ENCODE results near the gene PRTN3.
"Not testable (repeated sequence)": the region's sequence is repeated elsewhere in the genome, so short reads cannot be mapped to it uniquely, and the experiment has no call there.

PRTN3 gene

DNA sequence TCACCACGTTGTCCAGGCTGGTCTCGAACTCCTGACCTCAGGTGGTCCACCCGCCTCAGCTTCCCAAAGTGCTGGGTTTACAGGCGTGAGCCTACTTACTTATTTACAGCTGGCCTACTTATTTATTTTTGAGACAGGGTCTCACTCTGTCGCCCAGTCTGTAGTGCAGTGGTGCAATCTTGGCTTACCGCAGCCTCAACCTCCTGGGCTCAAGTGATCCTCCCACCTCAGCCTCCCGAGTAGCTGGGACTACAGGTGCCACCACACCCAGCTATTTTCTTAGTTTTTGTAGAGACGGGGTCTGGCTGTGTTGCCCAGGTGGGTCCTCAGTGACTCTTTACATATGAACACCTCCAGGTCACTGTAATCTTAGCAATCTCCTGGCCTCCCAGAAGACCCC is 8.4 kb downstream of the PRTN3 start:
- DNase-seq, result not testable (repeated sequence)

DNA sequence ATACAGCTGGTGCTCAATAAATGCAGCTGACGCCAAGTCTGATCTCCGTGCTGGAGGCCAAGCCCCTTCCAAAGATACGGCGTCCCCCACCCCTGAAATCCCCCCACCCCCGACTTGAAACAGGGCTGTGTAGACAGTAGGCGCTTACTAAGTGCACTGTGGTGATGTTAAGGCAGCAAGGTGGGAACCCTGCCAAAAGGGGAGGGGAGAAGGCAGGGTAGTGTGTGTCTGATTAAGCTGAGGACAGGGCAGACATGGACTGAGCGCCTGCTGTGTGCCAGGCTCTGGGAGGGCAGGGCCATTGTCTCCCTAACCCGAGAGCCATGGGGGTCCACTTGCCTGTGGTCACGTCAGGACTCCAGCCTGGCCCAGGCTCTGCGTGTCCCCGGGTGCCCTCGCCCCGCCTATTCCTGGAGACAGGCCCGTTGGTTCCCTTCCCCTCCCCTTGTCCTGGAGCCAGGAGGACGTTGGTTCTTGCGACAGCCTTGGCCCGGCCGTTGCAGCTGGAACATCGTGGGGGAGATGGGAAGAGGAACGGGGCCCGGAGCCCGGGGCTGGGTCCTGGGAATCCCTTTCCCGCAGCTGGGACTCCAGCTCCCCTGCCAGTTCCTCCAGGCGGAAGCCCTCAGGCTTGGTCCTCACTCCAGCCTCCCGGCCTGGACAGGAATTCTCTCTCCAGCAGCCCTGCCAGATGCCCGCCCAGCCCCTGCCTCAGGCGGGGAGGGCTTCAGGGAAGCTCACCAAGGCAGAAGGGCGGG is 9.6 kb downstream of the PRTN3 start:
- DNase-seq, result peak; percentile 85

- DNase-seq, result no peak
These were observed 10.2 kb downstream of the PRTN3 start for GRCh38 chr19:850979-851335.

- DNase-seq, result no peak
These were observed 11.6 kb downstream of the PRTN3 start, which contains the start of gene ELANE for GRCh38 chr19:852136-853013. Gene ELANE, plus strand, starts transcription at chr19:852303. Its CDS starts 26 bp downstream, at chr19:852329.

DNA sequence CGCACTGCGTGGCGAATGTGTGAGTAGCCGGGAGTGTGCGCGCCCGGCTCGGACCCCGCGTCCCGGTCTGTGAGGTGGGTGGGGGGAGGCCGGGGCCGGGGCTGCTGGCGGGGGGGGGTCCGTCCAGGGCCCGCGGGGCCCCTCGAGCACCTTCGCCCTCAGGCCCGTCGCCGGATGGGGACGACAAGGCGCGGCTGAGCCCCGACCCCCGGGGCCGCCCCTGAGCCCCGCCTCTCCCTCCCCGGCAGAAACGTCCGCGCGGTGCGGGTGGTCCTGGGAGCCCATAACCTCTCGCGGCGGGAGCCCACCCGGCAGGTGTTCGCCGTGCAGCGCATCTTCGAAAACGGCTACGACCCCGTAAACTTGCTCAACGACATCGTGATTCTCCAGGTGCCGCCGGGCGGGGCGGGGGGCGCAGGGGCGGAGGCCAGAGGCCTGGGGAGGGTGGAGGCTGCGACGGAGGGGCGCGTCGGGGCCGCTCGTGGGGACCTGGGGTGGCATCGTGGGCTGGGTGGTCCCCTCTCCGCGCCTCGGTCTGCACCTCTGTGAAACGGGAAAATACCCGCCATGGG is 12.3 kb downstream of the PRTN3 start:
- DNase-seq, result no peak

DNA sequence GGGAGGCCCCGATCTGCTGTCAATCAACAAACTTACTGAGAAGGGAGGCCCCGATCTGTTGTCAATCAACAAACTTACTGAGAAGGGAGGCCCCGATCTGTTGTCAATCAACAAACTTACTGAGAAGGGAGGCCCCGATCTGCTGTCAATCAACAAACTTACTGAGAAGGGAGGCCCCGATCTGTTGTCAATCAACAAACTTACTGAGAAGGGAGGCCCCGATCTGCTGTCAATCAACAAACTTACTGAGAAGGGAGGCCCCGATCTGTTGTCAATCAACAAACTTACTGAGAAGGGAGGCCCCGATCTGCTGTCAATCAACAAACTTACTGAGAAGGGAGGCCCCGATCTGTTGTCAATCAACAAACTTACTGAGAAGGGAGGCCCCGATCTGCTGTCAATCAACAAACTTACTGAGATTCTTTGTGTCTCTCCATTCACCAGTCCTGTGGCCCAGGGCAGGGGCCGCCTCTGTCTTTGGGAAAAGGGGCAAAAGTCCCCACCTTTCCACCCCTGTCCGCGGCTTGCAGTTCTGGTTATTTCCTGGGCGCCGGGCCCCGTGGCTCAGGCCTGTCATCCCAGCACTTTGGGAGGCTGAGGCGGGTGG is 12.9 kb downstream of the PRTN3 start:
- DNase-seq, result not testable (repeated sequence)

DNA sequence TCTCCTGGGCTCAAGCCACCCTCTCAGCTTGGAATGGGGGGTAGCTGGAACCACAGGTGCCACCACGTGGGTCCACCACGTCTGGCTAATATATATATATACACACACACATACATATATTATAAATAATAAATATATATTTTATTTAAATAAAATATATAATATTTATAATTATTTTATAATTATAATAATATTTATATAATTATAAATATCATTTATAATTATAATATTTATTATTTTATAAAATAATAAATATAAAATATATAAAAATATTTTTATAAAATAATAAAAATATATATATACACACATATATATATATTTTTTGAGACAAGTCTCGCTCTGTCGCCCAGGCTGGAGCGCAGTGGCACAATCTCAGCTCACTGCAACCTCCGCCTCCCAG is 13.8 kb downstream of the PRTN3 start:
- no peak for DNase-seq

GRCh38 chr19:855142-855541 is 14.3 kb downstream of the PRTN3 start:
- DNase-seq, result no peak

DNA sequence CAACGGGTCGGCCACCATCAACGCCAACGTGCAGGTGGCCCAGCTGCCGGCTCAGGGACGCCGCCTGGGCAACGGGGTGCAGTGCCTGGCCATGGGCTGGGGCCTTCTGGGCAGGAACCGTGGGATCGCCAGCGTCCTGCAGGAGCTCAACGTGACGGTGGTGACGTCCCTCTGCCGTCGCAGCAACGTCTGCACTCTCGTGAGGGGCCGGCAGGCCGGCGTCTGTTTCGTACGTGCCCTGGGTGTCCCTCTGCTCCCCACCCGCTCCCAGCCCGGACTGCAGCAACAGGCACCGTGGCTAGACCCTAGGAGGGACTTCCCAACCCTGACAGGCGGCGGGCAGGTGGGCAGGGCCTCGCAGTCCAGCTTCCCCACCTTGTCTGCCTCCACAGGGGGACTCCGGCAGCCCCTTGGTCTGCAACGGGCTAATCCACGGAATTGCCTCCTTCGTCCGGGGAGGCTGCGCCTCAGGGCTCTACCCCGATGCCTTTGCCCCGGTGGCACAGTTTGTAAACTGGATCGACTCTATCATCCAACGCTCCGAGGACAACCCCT is 14.8 kb downstream of the PRTN3 start:
- DNase-seq, result no peak

DNA sequence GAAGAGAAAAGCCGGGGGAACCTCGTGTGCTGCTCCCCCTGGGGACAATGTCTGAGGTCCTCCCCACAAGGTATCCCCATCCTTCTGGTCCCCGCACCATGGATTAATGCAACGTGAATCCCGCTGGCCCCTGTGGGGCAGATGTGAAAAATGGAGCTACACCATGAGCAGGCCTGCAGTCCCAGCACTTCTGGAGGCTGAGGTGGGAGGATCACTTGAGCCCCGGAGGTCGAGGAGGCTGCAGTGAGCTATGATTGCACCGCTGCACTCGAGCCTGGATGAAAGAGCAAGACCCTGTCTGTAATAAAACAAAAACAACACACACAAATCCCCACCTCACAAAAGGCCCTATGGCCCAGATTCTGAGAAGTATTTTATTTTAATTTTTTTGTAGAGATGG is 17.5 kb downstream of the PRTN3 start:
- no peak for DNase-seq

DNA sequence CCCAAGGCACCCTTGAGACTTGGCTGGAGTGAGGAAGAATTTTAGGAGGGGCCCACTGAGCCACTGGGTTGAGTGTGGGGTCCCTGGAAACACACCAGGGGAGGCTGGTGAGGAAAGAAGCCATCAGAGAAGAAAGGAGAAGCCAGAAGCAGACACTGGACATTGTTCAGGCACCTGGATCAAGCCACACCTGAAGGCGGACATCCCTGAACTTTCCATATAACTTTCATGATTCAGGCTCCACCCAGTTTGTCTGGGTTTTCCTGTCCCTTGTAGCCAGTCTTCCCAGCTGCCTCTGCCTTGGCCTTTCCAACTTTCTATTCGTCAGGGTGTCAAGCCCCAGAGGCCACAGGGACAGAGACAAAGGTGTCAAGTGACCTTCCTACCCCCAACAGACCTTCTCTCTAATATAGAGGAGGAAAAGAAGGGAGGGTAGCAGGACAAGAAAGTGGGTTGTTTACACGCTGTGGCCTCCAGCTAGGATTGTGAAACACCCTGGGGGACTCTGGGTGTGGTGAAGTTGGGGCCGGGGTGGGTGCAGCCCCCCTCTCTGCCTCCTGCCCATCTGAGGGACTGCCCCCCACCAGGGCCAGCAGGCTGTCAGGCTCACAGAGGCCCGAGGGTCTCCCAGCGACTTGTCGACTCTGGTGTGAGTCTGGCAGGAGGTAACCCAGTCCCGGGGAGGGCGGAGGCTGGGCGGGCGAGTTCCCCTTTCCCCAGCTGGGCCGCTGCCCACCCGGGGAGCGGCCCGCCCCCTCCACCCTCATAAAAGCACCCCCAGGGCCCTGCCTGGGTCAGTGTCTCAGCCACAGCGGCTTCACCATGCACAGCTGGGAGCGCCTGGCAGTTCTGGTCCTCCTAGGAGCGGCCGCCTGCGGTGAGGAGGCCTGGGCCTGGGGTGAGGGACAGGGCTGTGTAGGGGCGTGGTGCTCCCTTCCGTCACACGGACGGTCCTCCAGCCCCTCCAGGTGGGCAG is 18.4 kb downstream of the PRTN3 start, which contains the start of gene CFD:
TSS of gene CFD (plus strand) at position 797 of the 976 bp plus-strand sequence. CDS start at position 823, 26 bp downstream.
- DNase-seq, result peak; percentile 33

DNA sequence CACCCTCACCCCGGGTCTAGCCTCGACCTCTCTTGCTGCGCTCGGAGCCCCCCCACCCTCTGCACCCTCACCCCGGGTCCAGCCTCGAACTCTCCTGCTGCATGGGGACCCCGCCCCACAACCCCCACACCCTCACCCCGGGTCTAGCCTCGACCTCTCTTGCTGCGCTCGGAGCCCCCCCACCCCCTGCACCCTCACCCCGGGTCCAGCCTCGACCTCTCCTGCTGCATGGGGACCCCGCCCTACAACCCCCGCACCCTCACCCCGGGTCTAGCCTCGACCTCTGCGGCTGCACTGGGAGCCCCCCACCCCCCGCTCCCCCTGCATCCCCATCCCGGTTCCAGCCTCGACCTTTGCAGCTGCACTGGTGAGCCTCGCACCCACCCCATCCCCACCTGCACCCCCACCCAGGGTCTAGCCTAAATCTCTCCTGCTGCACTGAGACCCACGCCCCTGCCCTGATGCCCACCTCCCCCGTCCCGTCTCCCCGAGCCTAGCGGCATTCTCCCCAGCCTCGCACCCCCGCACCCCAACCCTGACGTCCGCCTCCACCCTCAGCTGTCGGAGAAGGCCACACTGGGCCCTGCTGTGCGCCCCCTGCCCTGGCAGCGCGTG is 20.4 kb downstream of the PRTN3 start:
- DNase-seq, result no peak

DNA sequence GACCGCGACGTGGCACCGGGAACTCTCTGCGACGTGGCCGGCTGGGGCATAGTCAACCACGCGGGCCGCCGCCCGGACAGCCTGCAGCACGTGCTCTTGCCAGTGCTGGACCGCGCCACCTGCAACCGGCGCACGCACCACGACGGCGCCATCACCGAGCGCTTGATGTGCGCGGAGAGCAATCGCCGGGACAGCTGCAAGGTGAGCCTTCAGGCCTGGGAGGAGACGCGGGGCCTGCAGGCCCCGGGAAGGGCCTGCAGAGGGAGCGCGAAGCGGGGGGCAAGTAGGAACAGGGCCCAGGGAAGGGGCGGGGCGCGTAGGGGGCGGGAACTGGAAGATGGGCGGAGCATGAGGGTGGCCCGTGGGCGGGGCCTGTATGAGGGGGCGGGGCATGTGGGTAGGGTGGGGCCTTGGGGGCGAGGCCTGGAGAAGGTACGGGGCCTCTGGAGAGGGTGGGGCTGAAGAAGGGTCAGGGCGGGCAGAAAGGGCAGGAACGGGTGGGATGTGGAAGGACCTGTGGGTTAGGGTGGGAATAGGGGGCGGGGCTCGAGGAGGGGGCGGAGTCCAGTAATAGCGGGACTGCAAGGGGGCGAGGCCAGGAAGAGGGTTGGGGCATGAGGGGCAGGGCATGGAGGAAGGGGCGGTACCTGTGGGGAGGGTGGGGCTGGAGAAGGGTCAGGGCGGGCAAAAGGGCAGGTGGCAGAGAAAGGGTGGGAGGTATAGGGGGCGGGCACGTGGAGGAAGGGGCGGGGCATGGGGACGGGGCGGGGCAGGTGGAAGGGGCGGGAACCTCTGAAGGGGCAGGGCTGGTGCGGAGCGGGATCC is 21.2 kb downstream of the PRTN3 start:
- DNase-seq, result peak; percentile 85

GRCh38 chr19:862581-863314 is 21.9 kb downstream of the PRTN3 start:
- DNase-seq, result peak; percentile 69

DNA sequence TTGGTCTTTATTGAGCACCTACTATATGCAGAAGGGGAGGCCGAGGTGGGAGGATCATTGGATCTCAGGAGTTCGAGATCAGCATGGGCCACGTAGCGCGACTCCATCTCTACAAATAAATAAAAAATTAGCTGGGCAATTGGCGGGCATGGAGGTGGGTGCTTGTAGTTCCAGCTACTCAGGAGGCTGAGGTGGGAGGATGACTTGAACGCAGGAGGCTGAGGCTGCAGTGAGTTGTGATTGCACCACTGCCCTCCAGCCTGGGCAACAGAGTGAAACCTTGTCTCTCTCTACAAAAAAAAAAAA is 22.5 kb downstream of the PRTN3 start:
- no peak for DNase-seq

DNA sequence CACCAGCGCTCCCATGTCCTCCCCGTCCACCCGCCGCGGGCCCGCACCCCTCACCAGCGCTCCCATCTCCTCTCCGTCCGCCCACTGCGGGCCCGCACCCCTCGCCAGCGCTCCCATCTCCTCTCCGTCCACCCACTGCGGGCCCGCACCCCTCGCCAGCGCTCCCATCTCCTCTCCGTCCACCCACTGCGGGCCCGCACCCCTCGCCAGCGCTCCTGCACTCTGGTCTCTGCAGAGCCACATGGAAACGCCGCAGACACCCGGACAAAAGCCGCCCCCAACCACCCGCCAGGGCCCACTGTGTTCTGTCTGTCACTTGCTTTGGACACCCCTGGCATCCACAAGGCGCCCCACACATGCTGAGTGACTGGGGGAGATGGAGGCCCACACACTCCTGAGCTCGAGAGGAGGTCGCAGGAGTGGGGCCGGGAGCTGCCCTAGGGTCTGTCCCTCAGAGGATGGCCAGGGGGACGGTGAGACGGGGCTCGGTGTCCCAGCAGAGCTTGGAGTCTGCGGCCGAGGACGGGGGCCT is 26.0 kb downstream of the PRTN3 start:
- no peak for DNase-seq

- peak; percentile 92 for DNase-seq
These were observed 26.5 kb downstream of the PRTN3 start for GRCh38 chr19:867301-867793.

DNA sequence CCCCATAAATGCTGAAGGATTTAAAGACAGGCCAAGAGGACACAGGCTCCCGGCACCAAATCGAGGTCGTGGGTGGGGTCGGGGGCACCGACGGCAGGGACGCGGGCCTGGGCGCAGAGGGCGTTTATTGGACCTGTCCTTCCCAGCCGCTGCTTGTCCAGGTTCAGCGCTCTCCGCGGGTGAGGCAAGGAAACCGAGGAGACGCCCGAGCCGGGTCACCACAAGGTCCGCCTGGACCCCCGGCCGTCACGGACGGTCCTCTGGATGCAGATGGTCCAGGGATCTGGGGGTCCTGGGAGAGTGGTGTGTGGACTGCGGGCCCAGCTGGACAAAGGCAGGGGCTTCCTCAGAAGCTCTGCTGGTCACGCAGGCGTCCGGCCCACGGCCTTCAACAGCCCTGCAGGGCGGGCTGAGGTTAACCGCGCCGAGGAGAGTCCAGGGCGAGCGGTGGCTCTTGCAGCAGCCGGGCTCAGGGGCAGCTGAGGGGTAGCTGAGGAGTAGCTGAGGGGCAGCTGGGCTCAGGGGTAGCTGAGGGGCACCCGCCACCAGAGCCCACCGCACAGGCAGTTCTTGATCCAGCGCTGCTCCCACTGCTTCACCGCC is 27.2 kb downstream of the PRTN3 start:
- DNase-seq, result no peak

Data from NCI-H69 (cell line).